ENCODE measurements around the gene RBM47. TPM values are rescaled to one million over a fixed set of nuclear protein-coding genes. Genes with fewer than 3 reads are reported as not detected.

The RBM47 gene
- total RNA-seq, 1 donor from 2014 or later = 37.8 TPM

- Mint-ChIP-seq H3K27ac (no peak overlapping the region), H3K9me3 (no peaks in the 10 kb centered on the region), H3K27me3 (ENCODE audit: low read depth) (no peaks in the 10 kb centered on the region), H3K36me3 (no peaks in the 10 kb centered on the region), H3K4me1 (peaks cover 24% of the 10 kb centered on the region), H3K4me3 (no peak overlapping the region)
- no peak for DNase-seq (ENCODE audit: low spot score in 2 of 2, unreplicated experiment in 2 of 2)
- no peak for TF ChIP-seq CTCF (IDR thresholded peaks at IDR 0.05; ENCODE audit: unreplicated experiment)
Observed at GRCh38 chr4:40665842-40666241, 36.2 kb upstream of the RBM47 start.

GRCh38 chr4:40662962-40663604 is 33.4 kb upstream of the RBM47 start:
- no peak for TF ChIP-seq CTCF (IDR thresholded peaks at IDR 0.05; ENCODE audit: unreplicated experiment)
- Mint-ChIP-seq H3K4me1 (peaks cover 15% of the 10 kb centered on the region), H3K36me3 (no peaks in the 10 kb centered on the region), H3K27me3 (ENCODE audit: low read depth) (no peaks in the 10 kb centered on the region), H3K27ac (peak overlapping the region; percentile 87), H3K9me3 (no peaks in the 10 kb centered on the region), H3K4me3 (peak overlapping the region; percentile 5)
- no peak for DNase-seq (ENCODE audit: low spot score in 2 of 2, unreplicated experiment in 2 of 2)

- Mint-ChIP-seq H3K36me3 (no peaks in the 10 kb centered on the region), H3K27me3 (ENCODE audit: low read depth) (no peaks in the 10 kb centered on the region), H3K9me3 (no peaks in the 10 kb centered on the region), H3K4me3 (no peak overlapping the region), H3K4me1 (peaks cover 14% of the 10 kb centered on the region), H3K27ac (no peak overlapping the region)
- no peak for TF ChIP-seq CTCF (IDR thresholded peaks at IDR 0.05; ENCODE audit: unreplicated experiment)
- DNase-seq (ENCODE audit: low spot score in 2 of 2, unreplicated experiment in 2 of 2) = no peak
Observed at GRCh38 chr4:40661803-40662202, 32.1 kb upstream of the RBM47 start.

- no peak overlapping the region for H3K4me3 Mint-ChIP-seq
- H3K4me1 Mint-ChIP-seq = peaks cover 7% of the 10 kb centered on the region
- H3K9me3 Mint-ChIP-seq = no peaks in the 10 kb centered on the region
- H3K27ac Mint-ChIP-seq = no peak overlapping the region
- no peaks in the 10 kb centered on the region for H3K27me3 Mint-ChIP-seq (ENCODE audit: low read depth)
- no peak for DNase-seq (ENCODE audit: low spot score in 2 of 2, unreplicated experiment in 2 of 2)
- H3K36me3 Mint-ChIP-seq = no peaks in the 10 kb centered on the region
- no peak for TF ChIP-seq CTCF (IDR thresholded peaks at IDR 0.05; ENCODE audit: unreplicated experiment)
Observed at GRCh38 chr4:40656201-40656863, 26.7 kb upstream of the RBM47 start.

- peak overlapping the region; percentile 90 for H3K27ac Mint-ChIP-seq
- no peak overlapping the region for H3K4me3 Mint-ChIP-seq
- no peak for TF ChIP-seq CTCF (IDR thresholded peaks at IDR 0.05; ENCODE audit: unreplicated experiment)
- H3K36me3 Mint-ChIP-seq = no peaks in the 10 kb centered on the region
- no peak for DNase-seq (ENCODE audit: low spot score in 2 of 2, unreplicated experiment in 2 of 2)
- peaks cover 18% of the 10 kb centered on the region for H3K4me1 Mint-ChIP-seq
- no peaks in the 10 kb centered on the region for H3K9me3 Mint-ChIP-seq
- no peaks in the 10 kb centered on the region for H3K27me3 Mint-ChIP-seq (ENCODE audit: low read depth)
Observed at GRCh38 chr4:40651280-40651679, 21.6 kb upstream of the RBM47 start.
